ENCODE measurements around the gene HNRNPC.
"Not testable (repeated sequence)": the region's sequence is repeated elsewhere in the genome, so short reads cannot be mapped to it uniquely, and the experiment has no call there.

HNRNPC gene

DNA sequence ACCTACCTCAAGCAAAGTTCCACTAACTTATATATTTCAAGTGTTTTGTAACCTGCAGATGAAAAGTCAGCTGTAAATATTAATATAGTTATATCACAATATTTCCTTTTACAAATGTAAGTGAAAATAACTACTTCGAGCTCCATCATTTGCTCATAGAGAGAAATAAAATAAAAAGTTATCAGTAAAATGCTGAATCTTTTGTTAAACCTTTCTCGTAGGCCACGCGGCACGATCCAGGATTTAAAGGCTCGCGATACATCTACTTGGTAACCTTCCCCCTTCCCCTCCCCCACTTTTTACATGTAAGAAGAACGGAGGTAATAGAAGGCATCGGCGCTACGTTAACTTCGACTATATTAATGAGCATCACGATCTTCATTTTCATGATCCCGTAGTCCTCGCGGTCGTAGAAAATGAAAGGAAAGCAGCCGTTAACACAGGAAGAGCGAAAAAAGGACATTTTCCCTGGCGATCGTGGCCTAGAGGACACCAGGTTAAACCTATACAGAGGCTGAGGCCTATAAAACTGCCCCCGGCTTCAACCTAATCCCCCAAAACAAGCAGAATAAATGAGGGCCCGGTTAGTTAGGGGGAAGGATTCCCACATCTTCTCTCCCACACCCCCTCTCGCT, 508 bp downstream of the HNRNPC start:
- DNase-seq = peak; percentile 57

DNA sequence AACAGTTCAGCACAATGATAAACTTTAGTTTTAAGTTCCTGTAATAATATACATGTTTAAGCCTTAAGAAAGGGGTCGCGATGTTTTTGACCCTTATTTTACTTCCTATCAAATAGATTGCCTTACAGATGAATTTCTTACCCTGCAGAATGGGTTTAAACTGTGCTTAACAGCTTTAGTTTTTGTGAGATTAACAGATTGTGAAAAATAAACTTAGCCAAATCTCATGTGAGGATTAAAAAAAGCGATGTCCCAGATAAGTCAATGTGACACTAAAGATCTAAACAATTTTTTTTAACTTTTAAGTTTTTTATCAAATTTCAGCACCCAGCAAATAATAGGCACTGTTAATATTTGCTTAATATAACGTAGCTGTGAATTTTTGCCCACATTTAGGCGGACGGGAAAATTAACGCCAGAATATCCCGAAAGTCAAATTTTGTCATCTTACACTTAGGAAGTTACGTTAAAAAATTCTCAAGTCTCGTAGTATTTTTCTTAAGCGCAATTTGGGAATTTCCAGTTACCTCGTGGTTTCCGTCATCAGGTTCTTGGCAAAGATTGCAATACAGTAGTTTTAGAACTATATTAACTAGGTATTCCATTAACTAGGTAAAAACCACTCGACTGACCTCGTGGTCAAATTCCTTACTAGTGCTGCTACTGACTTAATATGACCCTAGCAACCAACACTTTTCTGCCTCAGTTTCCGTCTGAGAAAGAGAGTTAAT, 1.2 kb downstream of the HNRNPC start:
- DNase-seq = no peak

DNA sequence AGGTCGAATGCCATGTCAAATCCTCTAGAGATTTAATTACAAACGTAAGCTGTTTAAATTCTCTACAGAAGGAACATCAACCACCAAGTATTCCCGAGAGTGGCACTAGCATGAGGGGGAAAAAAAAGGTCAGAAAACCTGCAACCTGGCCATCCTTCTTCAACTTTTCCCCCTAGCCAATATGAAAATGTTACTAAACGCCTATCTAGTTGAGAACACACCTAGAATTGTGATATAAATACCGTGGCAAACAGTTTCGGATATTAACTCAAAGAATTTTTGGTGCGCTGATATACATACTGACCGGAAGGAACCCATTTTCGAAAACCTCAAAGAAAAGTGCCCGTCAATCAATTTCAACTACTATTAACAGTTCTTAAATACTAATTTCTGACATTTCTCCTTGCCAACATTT, 1.8 kb downstream of the HNRNPC start:
- no peak for DNase-seq

DNA sequence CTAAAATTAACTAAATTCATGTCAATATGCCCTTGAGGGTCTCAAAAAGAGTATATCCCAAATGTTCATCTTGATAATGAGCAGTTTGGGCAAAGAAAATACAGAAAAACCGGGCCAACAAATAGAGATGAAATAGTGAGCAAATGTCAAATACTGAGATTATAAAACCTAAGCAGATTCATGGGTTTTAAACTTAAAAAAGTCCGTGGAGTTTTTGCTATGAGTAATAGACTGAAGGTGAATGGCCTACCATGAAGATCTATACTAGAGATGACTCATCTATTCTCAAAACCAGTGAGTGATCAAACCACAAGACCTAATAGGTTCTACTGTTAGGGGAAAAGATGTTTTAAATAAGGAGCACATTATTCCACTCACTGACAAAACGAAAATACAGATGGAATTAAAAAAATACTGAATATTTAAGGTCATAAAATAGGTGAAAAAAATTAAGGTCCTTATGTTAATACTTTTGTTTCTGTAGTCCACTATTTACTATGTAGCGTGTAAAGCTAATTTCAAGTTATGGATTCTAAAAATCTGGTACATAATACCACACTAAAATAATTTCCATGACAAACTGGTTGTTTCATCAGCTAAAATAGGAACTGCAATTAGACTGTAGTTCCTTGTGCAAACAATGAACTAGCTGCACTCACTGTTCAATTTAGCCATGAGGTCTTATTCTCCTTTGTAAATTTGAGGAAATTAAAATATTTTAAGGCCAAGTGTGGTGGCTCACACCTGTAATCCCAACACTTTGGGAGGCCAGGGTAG, 5.0 kb downstream of the HNRNPC start:
- peak; percentile 81 for DNase-seq

DNA sequence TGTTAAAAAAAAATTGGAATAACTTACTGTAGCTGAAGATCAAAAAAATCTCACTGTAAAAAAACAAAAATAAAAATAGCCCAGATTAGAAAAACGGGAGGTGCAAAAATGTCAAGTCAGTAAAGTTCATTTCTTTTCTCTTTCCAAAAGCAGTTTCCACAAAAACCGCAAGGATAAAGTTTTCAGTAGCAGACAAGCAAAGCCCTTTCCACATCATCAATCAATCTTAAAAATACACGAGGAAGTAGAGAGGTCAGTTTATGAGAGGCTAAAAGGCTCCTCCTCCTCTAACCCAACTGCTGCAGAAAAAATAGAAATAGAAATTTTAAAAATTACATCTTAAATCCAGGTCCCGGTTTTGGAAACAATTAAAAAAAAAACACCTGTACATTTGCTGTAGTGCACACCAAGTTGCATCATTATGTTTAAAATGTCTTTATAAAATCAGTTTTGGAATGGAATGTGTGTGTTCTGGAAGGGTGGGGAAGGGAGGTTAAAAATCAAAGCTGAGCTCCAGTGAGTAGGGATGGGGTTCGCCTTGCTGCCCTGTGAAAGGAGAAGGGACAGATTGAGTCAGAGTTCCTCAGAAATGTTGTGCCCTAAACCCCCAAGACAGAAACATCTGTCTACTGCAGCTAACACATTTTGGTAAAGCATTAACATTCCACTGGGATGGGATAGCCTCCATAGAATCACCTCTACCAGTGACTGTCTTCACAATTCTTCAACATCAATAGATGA, 5.8 kb downstream of the HNRNPC start:
- peak; percentile 38 for DNase-seq

DNA sequence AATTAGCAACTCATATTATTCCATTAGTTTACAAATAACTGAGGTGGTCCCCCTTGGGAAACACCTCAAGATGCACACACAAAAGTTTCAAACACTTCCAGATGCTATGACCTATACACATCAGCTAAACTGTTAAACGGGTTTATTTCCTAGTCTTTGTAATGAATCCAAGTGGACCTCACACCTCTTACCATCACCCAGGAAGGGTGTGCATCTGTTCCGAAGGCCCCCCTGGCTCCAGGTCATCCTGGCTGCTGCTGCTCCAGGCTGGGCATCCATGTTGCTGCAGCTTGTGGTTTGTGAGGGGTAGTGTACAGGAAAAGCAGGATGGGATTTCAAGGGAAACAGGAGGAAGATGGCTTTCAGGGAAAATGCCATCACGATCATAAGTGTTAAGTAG, 6.8 kb downstream of the HNRNPC start:
- DNase-seq = no peak

DNA sequence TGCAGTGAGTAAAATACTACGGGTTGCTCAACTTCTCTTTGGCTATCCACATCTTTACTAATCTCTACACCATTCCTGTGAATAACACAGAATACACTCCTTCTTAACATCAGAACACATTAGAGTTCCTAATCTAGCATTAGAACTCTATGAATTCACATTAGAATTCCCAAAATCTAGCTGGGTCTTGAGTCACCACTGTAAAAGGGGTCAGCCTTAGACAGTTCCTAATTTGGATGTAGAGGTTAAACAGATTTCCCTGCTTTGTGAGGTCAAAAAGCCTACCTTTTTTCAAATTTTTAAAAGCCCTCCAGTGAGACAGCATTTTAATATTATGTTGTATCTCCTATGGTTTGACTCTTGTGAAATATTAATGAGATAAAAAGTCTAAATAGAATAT, 7.4 kb downstream of the HNRNPC start:
- no peak for DNase-seq

DNA sequence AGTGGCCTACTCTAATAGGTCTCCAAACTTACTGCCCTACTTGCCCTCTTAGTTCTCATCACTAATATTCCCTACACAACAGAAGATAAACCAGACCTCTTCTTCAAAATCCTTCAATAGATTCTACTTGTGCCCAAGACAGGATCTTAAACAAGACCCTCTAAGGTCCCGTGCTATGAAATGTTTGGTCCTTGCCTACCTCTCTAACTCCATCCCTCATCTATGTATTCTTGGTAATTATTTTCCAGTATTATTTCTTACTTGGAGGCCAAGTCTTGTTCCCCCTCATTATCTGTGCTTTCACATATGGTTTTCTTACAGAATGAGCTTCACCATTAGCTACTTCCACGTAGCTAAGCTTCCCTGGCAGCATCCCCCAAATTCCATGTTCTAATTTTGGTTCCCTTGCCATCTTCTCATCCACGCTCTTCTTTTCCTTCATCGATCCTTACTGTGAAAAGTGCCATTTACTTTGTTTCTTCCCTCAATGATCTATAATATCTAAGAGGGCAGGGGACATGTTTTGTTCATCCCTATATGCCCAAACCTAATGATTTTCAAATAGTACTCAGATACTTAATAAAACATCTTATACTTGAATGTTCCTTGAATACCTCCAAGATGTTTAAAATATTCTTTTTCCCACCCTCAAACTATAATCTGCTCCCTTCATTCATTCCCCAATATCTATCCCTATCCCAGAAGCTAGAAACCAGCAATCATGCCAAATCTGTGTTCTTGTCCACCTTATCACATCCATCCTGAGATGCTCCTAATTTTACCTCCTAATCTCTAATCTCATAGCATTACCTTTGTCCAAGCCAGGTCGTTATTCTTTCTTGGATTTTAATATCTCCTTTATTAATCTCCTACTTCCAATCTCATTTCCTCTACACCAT, 10.1 kb downstream of the HNRNPC start:
- no peak for DNase-seq

DNA sequence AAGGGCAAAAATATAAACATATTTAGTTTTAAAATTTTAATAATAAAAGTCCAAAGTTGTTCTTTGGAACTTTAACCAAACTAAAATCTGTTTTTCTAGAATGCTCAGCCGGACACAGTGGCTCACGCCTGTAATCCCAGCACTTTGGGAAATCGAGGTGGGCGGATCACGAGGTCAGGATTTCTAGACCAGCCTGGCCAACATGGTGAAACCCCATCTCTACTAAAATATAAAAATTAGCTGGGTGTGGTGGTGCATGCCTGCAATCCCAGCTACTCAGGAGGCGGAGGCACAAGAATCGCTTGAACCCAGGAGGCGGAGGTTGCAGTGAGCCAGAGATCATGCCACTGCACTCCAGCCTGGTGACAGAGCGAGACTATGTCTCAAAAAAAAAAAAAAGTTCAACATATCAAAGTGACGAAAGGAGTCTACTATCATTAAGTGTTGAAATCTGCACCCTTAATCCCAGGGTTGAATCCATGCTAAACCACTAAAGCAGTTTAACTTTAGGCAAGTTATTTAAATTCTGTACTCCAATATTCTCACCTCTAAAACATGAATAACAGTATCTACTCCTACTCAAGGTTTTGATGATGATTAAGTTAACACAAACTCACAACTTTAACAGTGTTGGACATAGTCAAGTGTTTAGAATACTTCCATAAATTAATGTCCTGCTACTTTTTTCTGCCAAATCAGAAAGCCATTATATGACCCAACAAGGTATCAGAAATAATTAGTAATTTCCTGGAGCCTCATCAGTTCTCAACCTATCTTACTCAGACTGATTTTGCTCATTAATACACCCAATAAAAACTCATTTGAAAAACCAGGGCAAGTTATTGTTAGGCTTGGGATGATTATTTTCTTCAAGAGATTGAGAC, 11.0 kb downstream of the HNRNPC start:
- DNase-seq = no peak

DNA sequence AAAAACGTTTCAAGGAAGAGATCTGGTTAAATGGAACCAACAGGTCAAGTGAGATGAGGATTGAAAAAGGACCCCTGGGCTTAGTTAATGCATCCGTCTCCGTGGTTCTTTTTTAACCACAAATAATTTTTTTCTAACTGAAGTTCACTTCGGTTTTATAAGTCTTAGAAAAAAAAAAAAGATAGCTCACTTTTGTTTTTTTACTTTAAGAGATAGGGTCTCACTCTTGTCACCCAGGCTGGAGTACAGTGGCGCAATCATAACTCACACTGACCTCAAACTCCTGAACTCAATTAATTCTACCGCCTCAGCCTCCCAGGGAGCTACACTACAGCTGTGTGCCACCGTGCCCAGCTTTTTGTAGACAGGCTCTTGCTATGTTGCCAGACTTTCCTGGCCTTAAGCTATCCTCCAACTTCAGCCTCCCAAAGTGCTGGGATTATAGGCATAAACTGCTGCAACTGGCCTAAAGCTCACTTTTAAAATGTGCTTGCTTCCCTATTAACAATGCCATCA, 11.8 kb downstream of the HNRNPC start:
- peak; percentile 34 for DNase-seq

DNA sequence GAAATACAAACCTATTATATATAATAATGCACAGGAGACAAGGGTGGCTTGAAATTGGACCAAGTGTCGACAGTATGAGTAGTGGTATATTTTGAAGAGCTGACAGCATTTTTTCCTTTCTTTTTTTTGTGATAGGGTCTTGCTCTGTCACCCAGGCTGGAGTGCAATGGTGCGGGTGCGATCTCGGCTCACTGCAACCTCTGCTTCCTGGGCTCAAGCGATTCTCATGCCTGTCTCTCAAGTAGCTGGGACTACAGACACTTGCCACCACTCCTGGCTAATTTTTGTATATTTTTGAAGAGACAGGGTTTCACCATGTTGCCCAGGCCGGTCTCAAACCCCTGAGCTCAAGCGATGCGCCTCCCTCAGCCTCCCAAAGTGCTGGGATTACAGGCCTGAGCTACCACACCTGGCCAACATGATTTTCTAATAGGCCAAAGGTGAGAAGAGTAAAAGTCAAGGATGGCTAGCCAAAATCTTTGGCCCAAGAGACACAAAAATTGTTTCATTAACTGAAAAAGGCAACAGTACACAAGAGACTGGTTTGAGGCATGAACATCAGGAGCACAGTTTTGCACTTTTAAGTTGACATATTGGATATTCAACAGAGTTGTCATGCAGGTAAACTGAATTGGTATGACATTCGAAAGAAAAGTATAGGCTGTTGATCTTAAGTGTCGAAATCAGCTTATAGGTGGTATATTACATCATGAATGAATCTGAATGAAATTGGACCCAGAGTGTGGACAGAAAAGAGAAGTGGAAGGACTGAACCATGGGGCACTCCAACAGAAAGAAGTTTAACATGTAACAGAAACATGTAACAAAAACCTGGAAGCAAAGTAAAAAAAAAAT, 12.5 kb downstream of the HNRNPC start:
- no peak for DNase-seq

DNA sequence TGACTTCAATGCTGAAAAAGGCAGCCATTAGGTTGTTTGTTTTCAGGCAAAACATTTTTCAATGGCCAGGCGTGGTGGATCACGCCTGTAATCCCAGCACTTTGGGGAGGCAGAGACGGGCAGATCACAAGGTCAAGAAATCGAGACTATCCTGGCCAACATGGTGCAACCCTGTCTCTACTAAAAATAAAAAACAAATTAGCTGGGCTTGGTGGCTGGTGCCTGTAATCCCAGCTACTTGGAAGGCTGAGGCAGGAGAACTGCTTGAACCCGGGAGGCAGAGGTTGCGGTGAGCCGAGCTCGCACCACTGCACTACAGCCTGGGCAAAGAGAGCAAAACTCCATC, 13.2 kb downstream of the HNRNPC start:
- DNase-seq = not testable (repeated sequence)

DNA sequence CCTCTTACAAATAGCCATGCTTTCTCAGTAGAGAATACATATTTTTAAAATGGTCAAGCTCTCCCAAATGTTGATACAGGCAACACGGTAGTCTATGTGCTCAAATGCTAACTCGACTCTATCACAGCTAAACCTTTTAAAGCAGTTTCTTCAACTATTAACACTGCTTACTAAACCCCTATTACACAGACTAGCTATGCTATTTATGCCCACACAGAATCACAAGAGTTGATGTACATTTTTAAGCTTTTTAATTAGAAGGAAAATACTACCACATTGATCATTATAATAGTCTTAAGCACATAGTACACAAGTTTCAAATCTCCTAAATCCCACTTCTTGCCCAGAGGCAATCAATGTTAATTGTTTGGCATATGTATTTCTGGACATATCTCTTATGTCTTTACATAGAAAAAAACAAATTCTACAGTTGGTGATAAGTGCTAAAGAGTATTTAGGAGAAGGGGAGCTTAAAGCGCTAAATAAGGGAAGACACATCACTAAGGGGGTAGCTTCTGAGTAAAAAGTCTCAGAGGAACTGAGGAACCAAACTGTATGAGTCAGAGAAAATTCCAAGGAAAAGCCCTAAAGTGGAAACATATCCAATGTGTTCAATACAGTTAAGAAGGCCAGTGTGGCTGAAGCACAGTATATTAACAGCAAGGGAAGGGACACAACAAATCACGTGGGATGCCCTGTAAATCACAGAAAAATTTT, 13.7 kb downstream of the HNRNPC start:
- peak; percentile 65 for DNase-seq

DNA sequence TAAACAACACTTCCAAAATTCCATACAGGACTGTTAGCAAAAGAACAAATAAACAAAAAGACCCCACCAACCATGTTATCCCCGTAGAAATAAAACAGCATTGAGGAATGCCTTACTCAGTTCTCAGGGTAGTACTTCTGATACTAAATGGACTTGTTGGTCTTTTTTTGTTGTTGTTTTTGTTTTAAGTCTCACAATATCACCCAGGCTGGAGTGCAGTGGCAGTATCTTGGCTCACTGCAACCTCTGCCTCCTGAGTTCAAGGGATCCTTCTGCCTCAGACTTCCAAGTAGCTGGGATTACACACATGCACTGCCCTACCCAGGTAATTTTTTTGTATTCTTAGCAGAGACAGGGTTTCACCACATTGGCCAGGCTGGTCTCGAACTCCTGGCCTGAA, 17.1 kb downstream of the HNRNPC start:
- no peak for DNase-seq

DNA sequence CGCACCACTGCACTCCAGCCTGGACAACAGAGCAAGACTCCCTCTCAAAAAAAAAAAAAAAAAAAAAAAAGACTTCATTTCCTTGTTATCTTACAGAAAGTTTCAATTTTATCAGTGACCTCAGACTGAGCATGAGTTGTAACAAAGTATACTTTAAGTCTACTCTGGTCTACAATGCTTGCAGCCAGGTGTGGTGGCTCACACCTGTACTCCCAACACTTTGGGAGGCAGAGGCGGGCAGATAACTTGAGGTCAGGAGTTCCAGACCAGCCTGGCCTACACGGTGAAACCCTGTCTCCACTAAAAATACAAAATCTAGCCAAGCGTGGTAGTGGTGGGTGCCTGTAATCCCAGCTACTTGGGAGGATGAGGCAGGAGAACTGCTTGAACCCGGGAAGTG, 18.0 kb downstream of the HNRNPC start:
- no peak for DNase-seq

DNA sequence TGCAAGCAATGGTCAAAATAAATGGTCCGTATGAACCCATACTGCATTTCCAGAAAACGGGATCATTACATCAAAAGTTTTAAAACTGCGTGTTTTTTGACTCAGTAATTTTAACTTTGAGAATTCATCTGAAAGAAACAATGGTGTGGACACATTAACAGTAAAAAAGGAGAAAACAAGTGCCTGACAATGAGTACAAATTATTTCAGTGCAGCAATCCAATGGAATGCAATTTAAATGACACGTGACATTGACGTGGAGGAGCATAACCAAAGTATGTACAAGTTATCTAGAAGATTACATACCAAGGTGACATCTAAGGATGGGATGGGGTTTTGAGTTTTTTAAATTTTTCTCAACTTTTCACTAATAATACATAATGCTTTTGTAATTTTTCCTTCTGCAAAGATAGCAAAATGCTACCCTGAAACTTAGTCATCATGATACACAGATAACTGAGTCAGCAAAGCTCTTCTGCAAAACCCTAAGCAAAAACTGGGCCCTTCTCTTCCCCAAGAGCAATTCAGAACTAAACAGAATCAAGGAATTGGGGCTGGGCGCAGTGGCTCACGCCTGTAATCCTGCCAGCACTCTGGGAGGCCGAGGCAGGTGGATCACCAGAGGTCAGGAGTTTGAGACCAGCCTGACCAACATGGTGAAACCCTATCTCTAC, 20.4 kb downstream of the HNRNPC start:
- DNase-seq = no peak

DNA sequence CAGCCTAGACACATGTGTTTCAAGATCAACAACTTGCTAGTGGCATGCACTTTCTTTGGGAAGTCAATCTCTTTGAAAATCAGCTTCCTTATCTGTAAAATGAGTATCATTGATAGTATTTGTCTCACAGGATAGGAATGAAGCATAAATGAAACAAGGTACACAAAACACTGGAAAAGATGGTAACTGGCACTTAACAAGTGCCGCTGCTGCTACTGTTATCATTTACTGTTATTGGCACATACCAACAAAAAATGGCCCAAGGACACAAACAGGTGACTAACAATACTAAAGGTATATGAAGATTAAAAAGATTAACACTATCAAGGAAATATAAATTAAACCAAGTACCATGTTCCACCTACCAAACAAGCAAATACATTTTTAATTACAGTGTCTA, 20.9 kb downstream of the HNRNPC start:
- DNase-seq = no peak

DNA sequence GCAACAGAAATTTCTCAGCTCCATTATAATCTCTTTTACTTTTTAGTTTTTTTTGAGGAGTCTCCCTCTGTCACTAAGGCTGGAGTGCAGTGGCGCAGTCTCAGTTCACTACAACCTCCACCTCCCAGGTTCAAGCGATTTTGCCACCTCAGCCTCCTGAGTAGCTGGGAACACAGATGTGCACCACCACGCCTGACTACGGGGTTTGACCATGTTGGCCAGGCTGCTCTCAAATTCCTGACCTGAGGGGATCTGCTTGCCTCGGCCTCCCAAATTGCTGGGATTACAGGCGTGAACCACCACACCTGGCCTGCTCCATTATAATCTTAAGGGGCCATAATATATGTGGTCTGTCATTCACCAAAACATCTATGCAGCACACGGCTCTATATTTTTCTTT, 23.4 kb downstream of the HNRNPC start:
- DNase-seq = no peak

DNA sequence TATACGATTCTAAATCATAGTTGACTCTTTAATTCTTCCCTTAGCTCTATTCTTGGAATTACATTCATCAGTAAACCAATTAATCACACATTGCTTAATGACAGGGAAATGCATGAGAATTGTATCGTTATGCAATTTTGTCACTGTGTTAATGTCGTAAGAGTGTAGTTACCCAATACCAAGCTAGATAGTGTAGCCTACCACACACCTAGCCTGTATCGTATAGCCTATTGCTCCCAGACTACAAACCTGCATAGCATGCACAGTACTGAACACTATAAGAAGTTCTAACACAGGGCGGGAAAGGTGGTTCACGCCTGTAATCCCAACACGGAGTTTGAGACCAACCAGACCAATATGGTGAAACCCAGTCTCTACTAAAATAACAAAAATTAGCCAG, 24.7 kb downstream of the HNRNPC start:
- DNase-seq = no peak

All from EL (cell line).